Measurements from ENCODE around the gene CA10. TPM values are rescaled to one million over a fixed set of nuclear protein-coding genes. Genes with fewer than 3 reads are reported as not detected.

CA10 gene
- total RNA-seq, 1 experiment from 2014 or later, result 0.46 TPM

DNA sequence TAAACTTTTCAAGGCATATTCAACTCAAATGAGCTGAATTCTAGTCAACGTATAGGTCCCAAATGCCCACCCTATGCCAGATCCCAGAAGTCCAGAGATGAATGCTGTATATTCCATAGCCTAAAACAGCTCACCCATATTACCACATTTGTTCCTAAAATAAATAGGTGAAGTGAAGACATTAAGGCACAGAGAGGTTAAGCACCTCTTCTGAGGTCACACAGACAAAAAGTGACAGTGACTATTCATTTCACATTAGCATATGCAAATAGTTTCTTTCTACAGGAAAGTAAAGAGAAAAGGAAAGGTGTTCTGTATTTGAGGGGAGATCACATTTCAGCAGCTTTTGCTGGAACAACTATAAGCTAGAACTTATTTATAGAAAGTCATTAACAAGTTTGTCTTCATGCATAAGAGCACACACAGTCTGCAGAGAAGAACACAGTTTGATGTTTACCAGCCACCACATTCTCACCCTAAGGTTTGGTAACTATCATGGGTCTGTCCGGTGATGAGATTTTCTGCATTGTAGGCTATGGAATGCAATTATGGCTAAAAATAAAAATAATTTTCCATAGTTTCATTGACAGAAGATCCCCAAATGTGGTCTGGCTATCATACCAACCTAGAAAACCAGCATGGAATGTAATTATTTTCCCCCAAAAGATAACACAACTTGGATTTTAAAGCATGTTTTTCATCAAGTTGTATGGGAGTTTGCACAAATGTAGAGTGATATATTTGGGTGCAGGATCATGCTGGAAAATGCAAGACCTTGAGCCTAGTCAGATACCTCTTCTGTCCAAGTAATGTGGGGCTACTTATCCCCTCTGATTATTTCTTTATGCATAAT lies 496.1 kb downstream of the CA10 start:
- Histone ChIP-seq H3K23ac (ENCODE audit: insufficient read length, low read depth, low read length) (no peak overlapping the region), H3K27ac (ENCODE audit: insufficient read length, low read depth, low read length) (no peak overlapping the region), H3K4me1 (ENCODE audit: insufficient read depth, low read length) (no peaks in the 10 kb centered on the region), H3K9me3 (ENCODE audit: control insufficient read depth, low read depth, low read length) (no peaks in the 10 kb centered on the region), H3K23me2 (ENCODE audit: insufficient read length, low read depth, low read length, poor library complexity, severe bottlenecking) (no peaks in the 10 kb centered on the region), H3K4ac (ENCODE audit: low read depth, low read length) (no peak overlapping the region), H2BK12ac (ENCODE audit: insufficient read length, low read depth, low read length) (no peak overlapping the region), H3K18ac (ENCODE audit: insufficient read length, low read depth, low read length) (no peak overlapping the region), H3K79me1 (ENCODE audit: insufficient read depth, low read depth, low read length, poor library complexity, severe bottlenecking) (no peaks in the 10 kb centered on the region), H2AFZ (ENCODE audit: low read length) (no peak overlapping the region), H3T11ph (ENCODE audit: low read length) (no peak overlapping the region), H3K56ac (ENCODE audit: insufficient read length, low read depth, low read length) (no peak overlapping the region), H4K5ac (ENCODE audit: insufficient read length, low read depth, low read length) (no peak overlapping the region), H2BK5ac (ENCODE audit: insufficient read length, low read length) (no peak overlapping the region), H3K27me3 (ENCODE audit: insufficient read depth, low read length) (no peaks in the 10 kb centered on the region), H2BK120ac (ENCODE audit: low read depth, low read length, poor library complexity, severe bottlenecking) (no peak overlapping the region), H2BK20ac (ENCODE audit: low read depth, low read length, poor library complexity, severe bottlenecking) (no peak overlapping the region), H4K8ac (replicated peaks; ENCODE audit: insufficient read length, low read depth, low read length) (no peak overlapping the region), H3K4me2 (ENCODE audit: insufficient read depth, insufficient read length, low read length) (no peak overlapping the region), H4K91ac (ENCODE audit: insufficient read length, low read depth, low read length) (no peak overlapping the region), H3K79me2 (ENCODE audit: insufficient read depth, low read length) (no peaks in the 10 kb centered on the region), H2BK15ac (ENCODE audit: low read depth, low read length) (no peak overlapping the region), H3K9ac (ENCODE audit: extremely low read depth, insufficient read length, low read length) (no peak overlapping the region), H2AK5ac (ENCODE audit: insufficient read length, low read length) (no peak overlapping the region), H4K20me1 (ENCODE audit: control insufficient read depth, insufficient read depth, insufficient read length) (no peaks in the 10 kb centered on the region), H3K14ac (ENCODE audit: insufficient read depth, low read length) (no peak overlapping the region)
- H3K4me1 Mint-ChIP-seq, result no peaks in the 10 kb centered on the region
- peaks cover 1 to 6% of the 10 kb centered on the region in 2 experiments; a peak in 4 of 5 replicates for H3K9me3 Mint-ChIP-seq
- no peak overlapping the region for H3K4me3 Mint-ChIP-seq
- H3K27ac Mint-ChIP-seq, result no peak overlapping the region
- no CpG with 5 or more reads among the region's 2 CpGs for WGBS (ENCODE audit: extremely low coverage, insufficient read length, low lambda C conversion rate)
- H3K27me3 Mint-ChIP-seq (ENCODE audit: low read depth), result peaks cover 5% of the 10 kb centered on the region
- H3K36me3 Mint-ChIP-seq (ENCODE audit: insufficient read depth in 1 of 3, low read depth in 3 of 3), result peaks cover 0 to 2% (median under 1%) of the 10 kb centered on the region in 3 experiments; a peak in 3 of 7 replicates
- TF ChIP-seq, protein P1, sequence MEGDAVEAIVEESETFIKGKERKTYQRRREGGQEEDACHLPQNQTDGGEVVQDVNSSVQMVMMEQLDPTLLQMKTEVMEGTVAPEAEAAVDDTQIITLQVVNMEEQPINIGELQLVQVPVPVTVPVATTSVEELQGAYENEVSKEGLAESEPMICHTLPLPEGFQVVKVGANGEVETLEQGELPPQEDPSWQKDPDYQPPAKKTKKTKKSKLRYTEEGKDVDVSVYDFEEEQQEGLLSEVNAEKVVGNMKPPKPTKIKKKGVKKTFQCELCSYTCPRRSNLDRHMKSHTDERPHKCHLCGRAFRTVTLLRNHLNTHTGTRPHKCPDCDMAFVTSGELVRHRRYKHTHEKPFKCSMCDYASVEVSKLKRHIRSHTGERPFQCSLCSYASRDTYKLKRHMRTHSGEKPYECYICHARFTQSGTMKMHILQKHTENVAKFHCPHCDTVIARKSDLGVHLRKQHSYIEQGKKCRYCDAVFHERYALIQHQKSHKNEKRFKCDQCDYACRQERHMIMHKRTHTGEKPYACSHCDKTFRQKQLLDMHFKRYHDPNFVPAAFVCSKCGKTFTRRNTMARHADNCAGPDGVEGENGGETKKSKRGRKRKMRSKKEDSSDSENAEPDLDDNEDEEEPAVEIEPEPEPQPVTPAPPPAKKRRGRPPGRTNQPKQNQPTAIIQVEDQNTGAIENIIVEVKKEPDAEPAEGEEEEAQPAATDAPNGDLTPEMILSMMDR (conservative IDR thresholded peaks at IDR 0.05), result no peak
- no peak for DNase-seq

All from H9 (cell line).